T-helper 1 cell treated with Interleukin-12 subunit alpha and Interleukin-12 subunit beta and Interleukin-4 antibody, amounts not matched to agents 30 ng/mL and 1 ng/mL, for 36 hours (primary cell): ENCODE data around the gene RPL13A. TPM values are rescaled to one million over a fixed set of nuclear protein-coding genes. Genes with fewer than 3 reads are reported as not detected.

ENCODE experiments used
- intact Hi-C: fragments of 100-400 bp; cut with micrococcal nuclease; formaldehyde crosslinking; loops from one replicate; pipeline ENCODE4 v1.15.1; 2024
- total RNA-seq: library from RNA; stranded (reverse); gene quantifications from 2 replicates; pipeline ENCODE4 v1.2.3, GENCODE V29; 2022

Gene RPL13A
- total RNA-seq, 1 donor from 2014 or later: 2,098 TPM

GRCh38 chr19:49499030-49499670, 11.7 kb downstream of the RPL13A start:
- intact Hi-C loops: no loop called here

DNA sequence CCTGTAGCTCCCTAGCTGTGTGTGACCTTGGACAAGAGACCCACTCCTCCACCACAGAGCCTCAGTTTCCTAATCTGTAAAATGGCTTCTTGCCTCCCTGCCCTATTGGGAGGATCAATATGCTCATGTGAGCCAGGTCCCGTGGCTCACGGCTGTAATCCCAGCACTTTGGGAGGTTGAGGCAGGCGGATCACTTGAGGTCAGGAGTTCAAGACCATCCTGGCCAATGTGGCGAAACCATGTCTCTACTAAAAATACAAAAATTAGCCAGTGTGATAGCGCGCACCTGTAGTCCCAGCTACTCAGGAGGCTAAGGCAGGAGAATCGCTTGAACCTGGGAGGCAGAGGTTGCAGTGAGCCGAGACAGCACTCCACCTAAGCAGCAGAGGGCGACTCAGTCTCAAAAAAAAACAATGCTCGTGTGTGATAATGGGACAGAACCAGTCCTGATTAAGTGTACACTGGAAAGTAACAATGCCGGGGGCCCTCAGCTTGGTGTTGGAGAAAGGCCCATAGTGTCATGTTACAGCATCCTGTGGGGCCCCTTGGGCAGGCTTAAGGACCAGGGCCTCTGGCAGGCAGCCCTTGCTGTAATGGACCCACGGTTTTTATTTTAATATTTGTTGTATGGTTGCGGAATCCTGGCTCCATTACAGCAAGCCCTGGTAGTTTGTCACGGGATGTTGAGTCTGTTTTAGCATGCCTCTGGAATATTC, 15.6 kb downstream of the RPL13A start:
- intact Hi-C loops: no loop called here

DNA sequence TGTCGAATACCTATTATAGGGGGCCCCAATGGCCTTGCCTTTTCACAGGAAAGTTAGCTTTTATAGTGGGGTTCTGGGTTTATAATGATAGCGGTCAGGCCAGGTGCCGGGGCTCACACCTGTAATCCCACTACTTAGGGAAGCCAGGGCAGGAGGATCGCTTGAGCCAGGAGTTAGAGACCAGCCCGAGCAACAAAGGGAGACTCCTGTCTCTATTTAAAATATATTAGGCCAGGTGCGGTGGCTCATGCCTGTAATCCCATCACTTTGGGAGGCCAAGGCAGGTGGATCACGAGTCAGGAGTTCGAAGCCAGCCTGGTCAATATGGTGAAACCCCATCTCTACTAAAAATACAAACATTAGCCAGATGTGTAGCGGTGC, 16.2 kb downstream of the RPL13A start:
- intact Hi-C loops: no loop called here

- intact Hi-C loops: loop anchor here (1.0 to 2.0 kb wide), 5 partner anchors 20 to 172 kb away; no protein-coding TSS in a partner anchor
Measured at GRCh38 chr19:49506575-49507105, 19.2 kb downstream of the RPL13A start.

DNA sequence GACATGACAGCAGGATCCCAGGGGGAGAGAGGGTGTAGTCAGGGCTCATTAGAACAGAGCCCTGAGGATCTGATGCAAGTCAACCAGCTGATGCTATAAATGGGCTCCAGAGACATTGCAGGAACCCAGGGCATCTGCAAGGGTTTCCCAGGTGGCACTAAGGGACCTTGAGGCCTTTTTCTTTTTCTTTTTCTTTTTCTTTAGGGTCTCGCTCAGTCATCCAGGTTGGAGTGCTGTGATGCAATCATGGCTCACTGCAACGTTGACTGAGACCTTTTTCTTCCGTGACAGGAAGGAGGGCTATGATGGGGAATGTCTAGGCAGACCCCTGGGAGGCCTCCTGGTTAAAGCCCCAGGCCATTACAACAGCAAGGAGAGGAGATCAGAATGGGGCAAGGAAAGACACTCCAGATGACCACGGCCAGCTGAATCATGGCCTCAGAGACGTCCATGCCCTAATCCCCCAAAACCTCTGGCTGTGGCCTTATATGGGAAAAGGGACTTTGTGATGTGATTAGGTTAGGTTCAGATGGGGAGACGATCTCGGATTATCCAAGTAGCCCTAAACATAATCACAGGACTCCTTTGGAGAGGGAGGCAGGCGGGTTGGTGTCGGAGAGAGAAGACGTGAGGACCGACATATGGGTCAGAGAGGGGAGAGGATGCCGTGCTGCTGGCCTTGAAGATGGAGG, 20.5 kb downstream of the RPL13A start:
- intact Hi-C loops: loop anchor here (2.0 kb wide), 1 partner anchor 19 kb away; no protein-coding TSS in a partner anchor

DNA sequence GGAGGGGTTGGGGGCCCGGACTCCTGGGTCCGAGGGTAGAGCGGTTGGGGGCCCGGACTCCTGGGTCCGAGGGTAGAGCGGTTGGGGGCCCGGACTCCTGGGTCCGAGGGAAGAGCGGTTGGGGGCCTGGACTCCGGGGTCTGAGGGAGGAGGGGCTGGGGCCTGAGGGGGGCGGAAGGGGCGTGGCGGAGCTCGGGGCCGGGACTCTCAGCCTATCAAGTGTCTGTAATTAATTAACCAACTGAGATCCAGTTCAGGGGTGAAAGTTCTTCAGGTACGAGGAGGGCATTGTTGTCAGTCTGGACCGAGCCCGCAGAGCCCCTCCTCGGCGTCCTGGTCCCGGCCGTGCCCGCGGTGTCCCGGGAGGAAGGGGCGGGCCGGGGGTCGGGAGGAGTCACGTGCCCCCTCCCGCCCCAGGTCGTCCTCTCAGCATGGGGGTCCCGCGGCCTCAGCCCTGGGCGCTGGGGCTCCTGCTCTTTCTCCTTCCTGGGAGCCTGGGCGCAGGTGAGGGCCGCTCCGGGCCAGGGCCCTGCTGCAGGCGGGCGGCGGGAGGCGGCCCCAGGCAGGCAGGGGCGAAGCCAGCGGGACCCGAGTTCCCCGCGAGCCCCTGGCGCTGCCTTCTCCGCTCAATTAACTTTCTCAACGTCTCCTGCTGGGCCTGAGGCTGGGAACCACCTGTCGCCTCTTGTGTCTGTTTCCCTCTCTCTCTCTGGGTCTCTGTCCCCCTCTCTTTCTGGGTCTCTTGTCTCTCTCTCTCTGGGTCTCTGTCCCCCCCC, 25.8 kb downstream of the RPL13A start:
- intact Hi-C loops: no loop called here

- intact Hi-C loops: no loop called here
Measured at GRCh38 chr19:49513746-49514118, 26.3 kb downstream of the RPL13A start.

- intact Hi-C loops: no loop called here
Measured at GRCh38 chr19:49514151-49514550, 26.7 kb downstream of the RPL13A start.

DNA sequence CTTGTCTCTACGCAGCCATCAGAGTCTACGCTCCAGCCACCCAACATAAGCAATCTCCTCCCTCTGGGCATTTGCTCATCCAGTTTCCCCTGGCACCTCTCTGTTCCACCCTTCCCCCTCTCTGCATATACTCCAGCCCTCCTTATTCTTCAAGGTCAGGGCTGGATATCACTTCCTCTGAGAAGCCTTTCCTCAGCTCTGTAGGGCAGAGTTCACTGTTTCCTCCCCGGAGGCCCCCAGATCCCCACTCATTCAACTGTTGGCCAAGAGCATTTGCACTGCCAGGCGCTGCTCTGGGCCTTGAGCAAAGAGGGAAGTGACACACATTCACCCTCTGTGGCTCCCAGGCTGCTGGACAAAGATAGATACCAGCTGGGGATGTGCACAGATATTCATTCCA, 28.4 kb downstream of the RPL13A start:
- intact Hi-C loops: no loop called here

DNA sequence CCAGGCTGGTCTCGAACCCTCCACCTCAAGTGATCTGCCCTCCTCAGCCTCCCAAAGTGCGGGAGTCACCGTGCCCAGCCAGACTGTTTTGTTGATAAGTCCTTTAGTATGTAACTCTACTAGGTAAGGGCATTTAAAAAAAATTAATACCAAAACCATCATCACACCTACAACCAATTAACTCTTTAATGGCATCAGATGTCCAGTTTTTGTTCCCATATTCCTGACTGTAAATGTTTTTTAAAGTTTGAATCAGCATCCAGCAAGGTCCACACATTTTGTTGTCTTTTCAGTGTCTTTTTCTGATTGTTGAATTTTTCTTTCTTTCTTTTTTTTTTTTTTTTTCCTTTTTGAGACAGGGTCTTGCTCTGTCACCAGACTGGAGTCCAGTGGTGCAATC, 30.6 kb downstream of the RPL13A start:
- intact Hi-C loops: no loop called here

- intact Hi-C loops: no loop called here
Measured at GRCh38 chr19:49520705-49521319, 33.4 kb downstream of the RPL13A start.

GRCh38 chr19:49524812-49525455, 37.5 kb downstream of the RPL13A start:
- intact Hi-C loops: no loop called here

DNA sequence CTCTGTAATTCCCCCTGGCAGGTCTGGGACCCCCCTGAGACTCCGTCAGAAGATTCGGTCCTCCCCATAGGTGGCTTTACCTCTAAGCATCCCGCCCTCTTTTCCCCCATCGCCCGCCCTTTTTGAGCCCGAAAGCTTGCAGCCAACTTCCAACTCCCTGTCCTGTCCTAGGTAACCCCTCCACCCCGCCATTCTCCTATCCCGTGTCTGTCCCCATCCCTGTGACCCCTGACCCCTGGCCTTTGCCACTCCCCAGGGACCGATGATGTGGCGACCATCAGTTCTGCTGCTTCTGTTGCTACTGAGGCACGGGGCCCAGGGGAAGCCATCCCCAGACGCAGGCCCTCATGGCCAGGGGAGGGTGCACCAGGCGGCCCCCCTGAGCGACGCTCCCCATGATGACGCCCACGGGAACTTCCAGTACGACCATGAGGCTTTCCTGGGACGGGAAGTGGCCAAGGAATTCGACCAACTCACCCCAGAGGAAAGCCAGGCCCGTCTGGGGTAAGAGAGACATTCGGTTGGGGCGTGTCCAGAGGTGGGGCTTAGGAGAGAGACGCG, 40.9 kb downstream of the RPL13A start:
- intact Hi-C loops: no loop called here

GRCh38 chr19:49530708-49531107, 43.3 kb downstream of the RPL13A start:
- intact Hi-C loops: no loop called here

DNA sequence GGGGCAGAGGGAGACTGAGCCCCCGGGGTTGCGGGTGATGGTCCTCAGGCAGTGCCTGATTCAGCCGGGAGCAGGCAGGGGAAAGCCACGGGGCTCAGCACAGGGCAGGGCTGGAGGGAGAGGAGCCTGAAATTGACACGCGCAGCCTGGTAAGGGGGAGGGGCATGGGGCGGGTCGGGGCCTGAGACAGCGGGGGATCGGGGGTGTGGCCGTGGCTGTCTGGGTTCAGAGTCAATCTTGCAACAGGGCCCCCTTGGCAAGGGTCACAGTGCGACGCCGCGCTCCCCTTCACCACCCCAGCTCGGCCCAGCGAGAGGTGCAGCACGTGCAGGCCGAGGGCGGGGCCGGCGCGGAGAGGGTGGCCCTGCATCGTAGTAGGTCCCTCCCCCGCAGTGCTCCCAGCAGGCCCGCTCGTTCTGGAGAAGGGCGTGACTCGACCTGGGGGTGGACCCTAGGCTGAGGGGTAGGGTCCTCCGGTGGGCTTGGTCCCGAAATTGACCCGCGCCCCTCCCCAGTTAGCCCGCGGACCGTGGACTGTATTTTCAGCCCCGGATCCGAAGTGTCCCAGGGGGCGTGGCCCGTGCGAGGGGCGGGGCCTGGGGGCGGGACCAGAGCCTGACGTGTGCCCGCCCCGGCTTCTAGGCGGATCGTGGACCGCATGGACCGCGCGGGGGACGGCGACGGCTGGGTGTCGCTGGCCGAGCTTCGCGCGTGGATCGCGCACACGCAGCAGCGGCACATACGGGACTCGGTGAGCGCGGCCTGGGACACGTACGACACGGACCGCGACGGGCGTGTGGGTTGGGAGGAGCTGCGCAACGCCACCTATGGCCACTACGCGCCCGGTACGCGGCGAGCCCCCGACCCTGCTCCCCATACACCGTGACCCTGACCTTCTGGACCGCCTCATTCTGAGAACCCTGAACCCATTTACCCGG, 46.4 kb downstream of the RPL13A start:
- intact Hi-C loops: loop anchor here (1.0 kb wide), 4 partner anchors 13 to 131 kb away; partner anchors contain the start of genes BCL2L12 and IRF3

GRCh38 chr19:49534632-49535385, 47.4 kb downstream of the RPL13A start:
- intact Hi-C loops: loop anchor here (1.0 kb wide), 4 partner anchors 8 to 130 kb away; partner anchors contain the start of genes BCL2L12 and IRF3

DNA sequence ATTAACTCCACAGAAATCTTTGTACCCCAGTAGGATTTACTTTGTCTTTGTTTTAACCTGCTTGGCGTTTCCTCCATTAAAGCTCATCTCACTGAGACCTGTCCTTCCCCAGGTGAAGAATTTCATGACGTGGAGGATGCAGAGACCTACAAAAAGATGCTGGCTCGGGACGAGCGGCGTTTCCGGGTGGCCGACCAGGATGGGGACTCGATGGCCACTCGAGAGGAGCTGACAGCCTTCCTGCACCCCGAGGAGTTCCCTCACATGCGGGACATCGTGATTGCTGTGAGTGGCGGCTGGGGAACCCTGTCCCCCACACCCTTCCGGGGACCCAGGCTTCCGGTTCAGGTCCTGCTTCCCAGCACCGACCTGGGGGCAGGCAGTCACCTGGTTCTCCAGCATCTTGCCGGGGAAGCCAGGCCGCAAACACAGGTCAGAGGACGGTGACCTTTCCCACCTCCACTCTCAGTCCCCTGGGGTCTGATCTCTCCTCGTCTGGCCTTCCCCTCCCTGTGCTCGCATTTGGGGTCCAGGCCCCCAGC, 49.6 kb downstream of the RPL13A start:
- intact Hi-C loops: no loop called here

DNA sequence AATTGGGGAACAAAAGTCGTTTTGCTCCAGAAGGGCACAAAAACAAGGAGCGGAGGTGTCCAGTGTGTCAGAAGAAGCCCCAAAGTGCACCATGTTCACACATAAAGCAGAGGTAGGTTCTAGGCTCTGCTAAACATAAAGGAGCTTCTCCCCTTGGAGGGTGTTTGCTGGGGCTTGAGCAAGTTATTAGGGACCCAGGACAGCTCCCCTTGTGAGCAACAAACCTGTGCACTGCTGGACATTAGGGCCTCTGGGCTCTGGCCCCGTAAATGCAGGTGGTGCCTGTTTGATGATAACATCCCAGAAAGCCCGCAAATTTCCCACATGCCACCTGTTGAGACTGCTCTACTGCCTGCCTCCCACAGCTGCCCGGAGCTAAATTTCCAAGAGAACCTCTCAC, 51.2 kb downstream of the RPL13A start:
- intact Hi-C loops: no loop called here
